Stimulated activated CD4-positive, alpha-beta T cell treated with anti-CD3 and anti-CD28 coated beads, Interleukin-4, amount 100 ng/mL, for 4 hours (primary cell): ENCODE data around the gene SETD2.
A peak's percentile ranks its signal among the peaks of the same experiment; 100 is the strongest.
"Not testable (repeated sequence)": the region's sequence is repeated elsewhere in the genome, so short reads cannot be mapped to it uniquely, and the experiment has no call there.

Source experiments
- DNase-seq, 2 experiments: peaks; one replicate each; pipeline ENCODE4 v3.0.0-alpha.2; 2020

Gene SETD2

GRCh38 chr3:47098910-47099309 is 65.0 kb downstream of the SETD2 start:
- no peak for DNase-seq

GRCh38 chr3:47097864-47098263 is 66.0 kb downstream of the SETD2 start:
- DNase-seq: no peak

GRCh38 chr3:47096959-47097358 is 67.0 kb downstream of the SETD2 start:
- no peak for DNase-seq

GRCh38 chr3:47092090-47092489 is 71.8 kb downstream of the SETD2 start:
- no peak for DNase-seq

- no peak for DNase-seq
Measured at GRCh38 chr3:47089630-47090029, 74.3 kb downstream of the SETD2 start.

GRCh38 chr3:47086071-47086470 is 77.8 kb downstream of the SETD2 start:
- no peak for DNase-seq

GRCh38 chr3:47083786-47084185 is 80.1 kb downstream of the SETD2 start:
- no peak for DNase-seq

GRCh38 chr3:47082519-47082918 is 81.4 kb downstream of the SETD2 start:
- DNase-seq: no peak

GRCh38 chr3:47079432-47079831 is 84.5 kb downstream of the SETD2 start:
- no peak for DNase-seq

- no peak for DNase-seq
Measured at GRCh38 chr3:47073685-47074084, 90.2 kb downstream of the SETD2 start.

- no peak for DNase-seq
Measured at GRCh38 chr3:47070770-47071169, 93.1 kb downstream of the SETD2 start.

GRCh38 chr3:47066259-47066658 is 97.7 kb downstream of the SETD2 start:
- not testable (repeated sequence) for DNase-seq

GRCh38 chr3:47065681-47066080 is 98.2 kb downstream of the SETD2 start:
- no peak for DNase-seq

- DNase-seq: no peak
Measured at GRCh38 chr3:47065058-47065457, 98.9 kb downstream of the SETD2 start.

- DNase-seq: peak; percentile 11 to 58
Measured at GRCh38 chr3:47057212-47057671, 106.7 kb downstream of the SETD2 start.

GRCh38 chr3:47056705-47057104 is 107.2 kb downstream of the SETD2 start:
- no peak for DNase-seq

GRCh38 chr3:47054412-47054811 is 109.5 kb downstream of the SETD2 start:
- no peak for DNase-seq

- DNase-seq: no peak
Measured at GRCh38 chr3:47047673-47048072, 116.2 kb downstream of the SETD2 start.

GRCh38 chr3:47047069-47047468 is 116.8 kb downstream of the SETD2 start:
- DNase-seq: no peak

- no peak for DNase-seq
Measured at GRCh38 chr3:47042231-47042791, 121.6 kb downstream of the SETD2 start.

GRCh38 chr3:47041114-47041513 is 122.8 kb downstream of the SETD2 start:
- DNase-seq: no peak

- not testable (repeated sequence) for DNase-seq
Measured at GRCh38 chr3:47037302-47037701, 126.6 kb downstream of the SETD2 start.

- no peak for DNase-seq
Measured at GRCh38 chr3:47036145-47036544, 127.8 kb downstream of the SETD2 start.

- no peak for DNase-seq
Measured at GRCh38 chr3:47035645-47036044, 128.3 kb downstream of the SETD2 start.

GRCh38 chr3:47034868-47035489 is 128.9 kb downstream of the SETD2 start:
- no peak for DNase-seq
